DMS114 treated with DMSO at 0.1 percent for 48 hours (cell line): ENCODE results near the gene FYB2.

Experiments
- DNase-seq: peaks from one replicate; lab custom pipeline; 2025; ENCODE audit not compliant: unreplicated experiment; lab: John Stamatoyannopoulos, UW

The FYB2 gene

DNA sequence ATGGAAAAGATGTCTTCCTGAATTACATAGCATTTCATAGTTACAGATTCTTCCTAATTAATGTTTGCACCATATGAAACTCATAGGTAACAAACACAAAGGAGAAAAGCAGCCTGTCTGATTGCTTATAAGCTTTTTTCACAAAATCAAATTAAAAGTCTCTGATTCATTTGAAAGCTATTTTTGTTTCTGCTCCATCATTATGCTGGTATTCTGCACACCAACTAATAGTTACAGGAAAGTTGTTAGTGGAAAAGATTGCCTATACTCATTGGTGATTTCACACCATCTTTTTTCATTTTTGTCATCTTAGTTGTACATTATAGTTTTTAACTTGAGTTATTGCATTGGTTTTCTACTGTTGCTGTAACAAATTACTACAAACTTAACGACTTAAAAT lies 104.0 kb downstream of the FYB2 start:
- DNase-seq: no peak

DNA sequence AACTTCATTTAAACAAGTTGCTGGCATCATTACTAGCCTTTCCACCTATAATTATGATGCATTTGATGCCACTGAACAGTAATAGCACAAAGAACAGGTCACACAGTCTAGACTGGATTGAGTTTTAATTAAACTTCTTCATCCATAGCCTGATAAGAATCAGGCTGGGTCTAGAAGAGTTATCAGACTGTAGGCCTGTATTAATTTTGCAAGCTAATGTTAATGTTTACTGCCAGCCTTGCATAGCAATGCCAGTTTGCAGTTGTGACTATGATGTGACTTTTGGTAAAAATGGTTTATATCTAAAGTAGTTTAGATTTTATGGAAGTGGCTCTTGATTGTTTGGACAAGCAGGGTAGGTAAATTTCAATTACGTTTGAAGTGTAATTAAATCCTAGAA lies 106.1 kb downstream of the FYB2 start:
- no peak for DNase-seq

DNA sequence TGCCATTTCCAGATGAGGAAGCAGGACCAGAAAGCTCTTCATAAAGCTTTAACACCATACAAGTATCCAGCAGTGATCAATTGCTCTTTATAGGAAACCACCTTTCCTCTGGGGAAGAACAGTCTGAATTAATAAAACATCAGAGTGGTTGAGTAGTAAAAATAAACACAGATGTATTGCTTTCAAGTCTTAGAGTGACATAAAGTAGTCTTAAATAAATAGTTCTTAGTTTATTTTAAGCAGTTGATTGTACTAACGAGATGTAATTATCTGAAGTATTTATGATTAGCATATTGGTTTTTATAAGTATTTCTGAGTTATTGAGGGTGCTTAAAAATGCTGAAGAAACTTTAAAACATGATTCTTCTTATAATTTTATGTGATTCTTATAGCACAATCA lies 107.1 kb downstream of the FYB2 start:
- DNase-seq: no peak

DNA sequence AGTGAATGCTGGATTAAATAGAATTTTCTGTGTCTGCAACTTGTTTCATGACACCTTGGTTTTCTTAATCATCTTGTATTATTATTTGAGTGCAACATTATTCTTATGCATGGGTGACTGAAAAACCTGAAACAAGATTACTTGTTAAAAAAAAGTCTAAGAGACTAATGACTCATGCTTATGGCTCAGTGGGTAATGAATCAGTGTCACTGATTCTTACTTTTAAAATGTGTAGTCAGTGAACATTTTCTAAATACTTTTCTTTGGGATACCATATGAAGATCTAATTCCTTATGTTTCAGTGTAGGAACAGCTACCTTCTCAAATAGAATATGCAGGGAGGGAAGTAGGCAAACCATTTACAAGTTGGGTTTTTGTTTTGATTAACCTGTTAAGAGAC lies 108.6 kb downstream of the FYB2 start:
- DNase-seq: no peak

DNA sequence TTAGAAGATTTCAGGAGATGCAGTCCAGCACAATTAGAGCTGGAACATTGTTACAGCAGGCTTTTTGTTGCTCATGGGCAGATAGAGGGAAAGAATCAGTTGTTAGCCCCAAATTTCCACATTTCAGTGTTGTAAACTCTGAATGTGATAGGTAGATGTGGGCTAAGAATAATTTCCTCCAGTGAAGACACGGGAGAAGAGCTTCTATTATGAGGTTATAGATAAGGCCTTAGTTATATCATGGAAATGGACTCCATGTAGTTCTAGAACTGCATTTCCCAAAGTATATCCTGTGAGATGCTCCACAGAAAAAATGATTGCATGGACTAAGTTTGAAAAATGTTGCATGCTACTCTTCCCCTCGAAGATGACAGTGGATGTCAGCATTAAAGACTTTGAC lies 109.2 kb downstream of the FYB2 start:
- no peak for DNase-seq

DNA sequence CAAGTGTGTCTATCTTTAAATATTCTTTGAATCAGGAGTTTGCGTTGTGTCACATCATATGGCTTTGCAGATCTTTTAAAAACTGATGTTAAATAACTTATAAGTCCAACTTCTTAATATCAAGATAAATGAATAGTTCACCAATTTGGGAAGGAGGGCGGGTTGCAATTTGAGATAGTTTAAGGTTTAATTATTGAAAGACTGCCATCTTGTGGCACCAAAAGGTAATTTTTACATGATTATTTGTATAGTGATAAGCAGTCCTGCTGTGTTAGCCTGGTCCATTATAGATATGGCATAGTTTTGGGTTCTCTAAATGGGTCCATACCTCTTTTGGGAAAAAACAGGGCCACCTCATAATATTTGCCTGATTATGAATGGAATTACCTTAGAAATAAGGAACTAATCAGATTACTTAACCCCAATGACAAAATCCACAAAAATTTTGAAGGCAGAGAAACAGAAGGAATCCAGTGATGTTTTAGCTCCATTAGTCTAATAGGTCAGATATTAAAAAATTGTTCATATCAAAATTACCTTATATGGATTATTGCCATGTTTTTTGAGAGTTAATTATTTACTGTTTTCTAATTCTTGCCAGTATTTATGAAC lies 109.8 kb downstream of the FYB2 start:
- peak; percentile 63 for DNase-seq

DNA sequence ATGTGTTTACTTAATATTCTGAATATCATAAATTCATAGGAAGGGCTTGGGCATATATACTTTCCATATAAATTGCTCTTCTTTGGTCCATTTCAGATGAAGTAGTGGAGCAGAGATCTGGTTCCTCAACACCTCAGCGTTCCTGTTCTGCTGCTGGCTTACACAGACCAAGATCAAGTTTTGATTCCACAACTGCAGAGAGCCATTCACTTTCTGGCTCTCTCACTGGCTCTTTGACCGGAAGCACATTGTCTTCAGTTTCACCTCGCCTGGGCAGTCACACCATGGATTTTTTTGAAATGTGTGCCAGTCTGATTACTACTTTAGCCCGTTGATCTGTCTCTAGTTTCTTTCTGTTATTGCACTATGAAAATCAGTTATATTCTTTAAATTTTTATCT lies 111.8 kb downstream of the FYB2 start:
- DNase-seq: no peak

DNA sequence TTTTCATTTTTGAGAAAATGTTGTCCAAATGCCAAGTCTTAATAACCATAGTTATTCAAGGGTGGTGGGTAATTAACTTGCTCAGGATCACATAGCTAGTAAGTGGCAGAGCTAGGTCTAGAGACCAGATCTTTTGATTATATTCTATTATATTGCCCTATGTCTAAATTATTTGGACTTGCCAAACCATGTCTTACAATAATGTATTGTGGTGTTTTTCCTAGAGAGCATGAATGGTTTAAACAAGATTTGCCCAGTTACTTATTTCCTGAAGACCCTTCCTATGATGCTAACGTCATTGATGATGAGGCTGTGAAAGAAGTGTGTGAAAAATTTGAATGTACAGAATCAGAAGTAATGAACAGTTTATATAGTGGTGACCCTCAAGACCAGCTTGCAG lies 115.5 kb downstream of the FYB2 start:
- DNase-seq: no peak

DNA sequence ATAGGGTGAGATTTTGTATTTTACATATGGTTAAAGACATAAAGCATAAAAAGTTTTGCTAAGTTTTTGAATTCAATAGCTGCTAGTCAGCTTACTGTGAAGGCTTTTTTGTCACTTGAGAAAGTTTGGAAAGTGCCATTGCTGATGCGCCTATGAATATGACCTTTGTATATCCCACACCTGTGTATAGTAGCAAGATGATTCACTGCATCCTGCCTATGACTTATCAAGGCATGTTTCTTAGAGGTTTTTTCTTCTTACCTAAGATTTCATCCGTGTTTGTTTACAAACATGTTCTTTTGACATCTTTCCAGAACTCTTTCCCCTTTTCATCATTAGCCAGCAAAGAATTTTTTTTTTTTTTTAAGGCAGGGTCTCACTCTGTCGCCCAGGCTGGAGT lies 122.5 kb downstream of the FYB2 start:
- no peak for DNase-seq

DNA sequence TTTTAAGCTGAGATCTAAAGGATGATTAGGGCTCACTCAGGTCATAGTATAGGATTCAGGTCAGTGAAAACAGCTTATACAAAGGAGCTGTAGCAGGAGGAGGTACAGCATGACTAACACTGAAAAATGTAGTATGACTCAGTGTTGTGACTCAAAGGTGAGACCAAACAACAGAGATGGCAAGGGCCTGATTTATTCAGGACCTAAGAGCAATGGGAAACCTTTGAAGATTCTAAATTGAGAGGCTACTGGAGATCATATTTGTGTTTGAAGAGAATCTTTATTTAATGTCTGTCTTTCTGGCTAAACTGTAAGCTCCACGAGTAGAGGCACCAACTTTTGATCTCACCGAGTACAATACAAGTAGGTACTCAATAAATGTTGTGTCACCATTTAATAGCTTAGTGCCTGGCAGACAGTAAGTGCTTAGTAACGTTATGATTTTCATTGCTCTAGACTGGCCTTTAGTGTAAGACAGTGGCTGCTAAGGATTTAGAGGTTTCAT lies 130.6 kb downstream of the FYB2 start:
- DNase-seq: no peak

DNA sequence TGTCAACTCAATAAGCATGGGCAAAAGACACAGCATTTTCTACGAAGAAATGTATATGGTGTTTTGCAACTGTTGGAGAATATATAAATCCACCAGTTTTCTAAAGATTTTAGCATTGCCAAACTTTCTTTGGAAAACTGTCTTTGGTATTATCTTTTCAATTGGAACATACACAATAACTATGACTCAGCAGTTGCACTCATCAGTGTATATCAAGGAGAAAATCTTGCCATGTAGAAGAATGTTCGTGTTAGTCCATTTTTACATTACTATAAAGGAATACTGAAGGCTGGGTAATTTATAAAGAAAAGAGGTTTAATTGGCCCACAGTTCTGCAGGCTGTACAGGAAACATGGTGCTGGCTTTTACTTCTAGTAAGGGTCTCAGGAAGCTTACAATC lies 133.0 kb downstream of the FYB2 start:
- DNase-seq: no peak

DNA sequence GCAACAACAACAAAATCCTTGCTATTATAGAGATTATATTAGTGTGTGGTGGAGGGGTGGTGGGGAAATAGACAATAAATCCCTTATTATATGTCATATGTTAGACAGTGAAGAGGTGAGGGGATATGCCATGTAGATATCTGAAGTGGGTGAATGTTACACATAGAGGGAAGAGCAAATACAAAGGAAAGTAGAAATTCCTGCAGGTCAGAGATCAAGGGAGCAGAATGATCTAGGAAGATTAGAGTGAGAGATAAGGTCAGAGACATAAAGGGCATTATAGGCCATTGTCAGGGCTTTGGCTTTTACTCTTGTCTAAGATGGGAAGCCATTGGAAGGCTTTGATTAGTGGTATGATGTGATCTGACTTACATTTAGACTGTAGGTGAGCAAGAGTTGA lies 135.6 kb downstream of the FYB2 start:
- no peak for DNase-seq

DNA sequence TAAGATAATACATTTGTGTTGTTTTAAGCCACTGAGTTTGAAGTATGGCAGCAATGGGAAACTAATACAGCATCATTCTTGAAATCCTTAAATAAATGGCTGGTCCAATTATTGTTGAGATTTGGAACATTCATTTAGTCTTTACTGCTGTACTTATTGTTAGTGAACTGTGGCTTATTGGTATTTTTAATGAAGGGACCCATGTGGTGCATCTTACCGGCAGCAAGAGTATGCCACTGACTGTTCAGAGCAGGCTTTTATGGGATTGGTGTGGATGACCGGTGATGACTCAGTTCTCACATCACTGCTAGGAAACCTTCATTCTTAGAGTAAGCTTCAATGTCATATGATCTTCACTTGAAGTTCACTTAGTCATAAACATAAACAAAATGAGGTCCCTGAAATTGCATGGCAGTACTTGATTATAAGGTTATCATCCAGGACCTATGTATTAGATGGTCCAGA lies 142.6 kb downstream of the FYB2 start:
- no peak for DNase-seq

DNA sequence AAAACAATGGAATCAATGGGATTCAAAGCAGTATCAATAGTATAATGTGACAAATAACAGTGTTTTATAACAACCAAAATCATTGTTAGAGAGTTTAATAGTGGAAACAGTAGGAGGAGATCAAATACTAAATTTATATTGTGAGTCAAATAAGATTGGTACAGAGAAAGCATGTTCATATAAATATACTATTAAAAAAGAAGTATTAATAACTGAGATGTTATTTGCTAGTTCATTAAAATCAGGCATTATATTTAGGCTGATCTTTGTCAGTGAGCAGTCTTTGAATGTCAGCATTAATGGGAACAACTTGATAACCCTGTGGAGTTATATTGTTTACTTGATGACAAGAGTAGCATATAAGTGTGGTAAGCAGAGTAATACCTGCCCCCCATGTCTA lies 143.4 kb downstream of the FYB2 start:
- DNase-seq: no peak

DNA sequence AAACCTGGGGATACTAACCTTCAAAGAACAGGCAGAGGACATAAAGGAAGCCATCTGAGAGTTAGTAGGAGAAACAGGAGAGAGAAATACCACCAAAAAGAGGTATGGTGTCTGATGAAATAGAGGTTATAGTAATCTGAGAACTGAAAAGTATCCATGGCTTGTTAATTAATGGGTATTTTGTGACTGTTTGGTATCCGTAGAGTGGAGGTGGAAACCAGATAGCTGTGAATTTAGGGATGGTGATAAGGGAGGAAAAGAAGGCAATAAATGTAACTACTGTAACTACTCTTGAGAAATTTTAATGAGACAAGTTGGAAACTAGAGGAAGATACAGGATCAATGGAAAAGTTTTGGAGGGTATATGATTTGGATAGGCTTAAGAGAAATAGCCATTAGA lies 146.6 kb downstream of the FYB2 start:
- no peak for DNase-seq

DNA sequence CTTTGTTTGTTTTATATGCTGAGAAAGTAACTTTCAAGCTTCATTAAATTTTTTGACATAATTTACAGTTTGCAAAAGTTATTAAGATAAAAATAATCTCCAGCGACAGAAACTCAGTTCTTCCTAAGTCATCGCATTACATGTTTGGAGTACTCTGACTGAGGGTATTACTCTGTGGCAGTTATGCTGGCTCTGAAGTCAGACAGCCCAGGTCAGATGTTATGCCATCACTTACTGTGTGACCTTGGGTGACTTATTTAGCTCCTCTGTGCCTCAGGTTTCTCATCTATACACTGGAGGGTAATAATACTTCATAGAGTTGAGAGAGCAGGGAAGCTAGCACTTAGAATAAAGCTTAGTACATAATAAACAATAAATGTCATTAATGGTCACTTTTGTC lies 147.7 kb downstream of the FYB2 start:
- no peak for DNase-seq

DNA sequence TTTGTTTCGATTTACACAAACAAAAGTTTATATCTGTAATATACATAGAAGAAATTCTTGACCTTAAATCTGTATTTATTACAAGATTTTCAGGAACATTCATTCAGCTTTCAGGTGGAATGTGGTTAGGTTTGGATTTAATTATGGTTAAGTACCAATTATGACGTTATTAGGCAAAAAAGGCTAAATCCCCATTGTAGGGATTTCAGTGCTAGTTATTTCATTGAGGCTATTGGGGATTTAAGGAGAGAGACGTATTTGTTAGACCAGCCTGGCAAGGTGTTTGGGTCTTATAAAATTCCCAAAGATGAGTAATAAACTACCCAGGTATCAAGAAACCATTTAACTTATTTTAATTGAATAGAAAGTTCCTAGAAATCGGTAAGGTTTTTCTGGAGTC lies 148.1 kb downstream of the FYB2 start:
- no peak for DNase-seq

DNA sequence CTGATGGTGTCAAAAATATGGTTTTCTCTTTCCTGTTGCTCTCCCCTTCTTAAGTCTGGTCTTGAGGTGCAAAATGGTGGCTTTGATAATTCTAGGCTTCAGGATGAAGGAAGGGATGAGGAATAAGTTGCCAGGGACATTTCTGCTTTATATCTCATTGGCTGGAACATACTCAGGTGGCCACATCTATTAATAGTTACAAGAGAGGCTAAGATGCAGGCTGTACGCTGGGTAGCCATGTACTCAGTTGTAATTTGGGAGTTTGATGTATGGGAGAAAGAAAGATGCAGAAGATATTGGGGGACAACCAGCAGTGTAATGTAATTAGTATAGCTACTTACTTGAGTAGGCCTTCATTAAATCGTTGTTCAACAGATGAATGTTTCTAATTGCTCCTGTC lies 148.9 kb downstream of the FYB2 start:
- no peak for DNase-seq
